SK-N-SH treated with all-trans-retinoic acid at 6 μM for 48 hours (cell line): ENCODE results near the gene NADSYN1.
"Not testable (repeated sequence)": the region's sequence is repeated elsewhere in the genome, so short reads cannot be mapped to it uniquely, and the experiment has no call there.

ENCODE experiments used
- ARNTL ChIP-seq: fragments of 450-650 bp; formaldehyde crosslinking; IDR thresholded peaks from 2 replicates; pipeline ENCODE4 v1.5.0; 2020; ENCODE audit warnings: low read depth, mild to moderate bottlenecking, moderate library complexity, borderline replicate concordance
- CREB5 ChIP-seq: fragments of 250-450 bp; sonication (Bioruptor Pico); IDR thresholded peaks from 2 replicates; pipeline ENCODE4 v1.5.1; 2020; ENCODE audit warnings: low read depth, mild to moderate bottlenecking, moderate library complexity
- ISL1 ChIP-seq: fragments of 250-450 bp; sonication (Bioruptor Pico); IDR thresholded peaks from 2 replicates; pipeline ENCODE4 v2.1.2; 2022; ENCODE audit warnings: mild to moderate bottlenecking, moderate library complexity
- PATZ1 ChIP-seq: fragments of 250-450 bp; sonication (Bioruptor Pico); IDR thresholded peaks from 2 replicates; pipeline ENCODE4 v1.8.0; 2020; ENCODE audit warnings: mild to moderate bottlenecking, moderate library complexity, borderline replicate concordance
- POU6F1 ChIP-seq: fragments of 250-450 bp; sonication (Bioruptor Pico); IDR thresholded peaks from 2 replicates; pipeline ENCODE4 v1.8.0; 2021; ENCODE audit warnings: low read depth, mild to moderate bottlenecking, moderate library complexity, borderline replicate concordance
- RARB ChIP-seq: fragments of 250-450 bp; sonication (Bioruptor Pico); IDR thresholded peaks from 2 replicates; pipeline ENCODE4 v1.8.0; 2021; ENCODE audit warnings: mild to moderate bottlenecking, moderate library complexity
- ZC3H10 ChIP-seq: fragments of 250-450 bp; sonication (Bioruptor Pico); IDR thresholded peaks from 2 replicates; pipeline ENCODE4 v1.5.1; 2021; ENCODE audit warnings: mild to moderate bottlenecking, moderate library complexity
- ZFP3 ChIP-seq: fragments of 250-450 bp; sonication (Bioruptor Pico); IDR thresholded peaks from 2 replicates; pipeline ENCODE4 v1.5.0; 2020; ENCODE audit warnings: mild to moderate bottlenecking, moderate library complexity
- ZFP30 ChIP-seq: fragments of 450-650 bp; formaldehyde crosslinking; IDR thresholded peaks from 2 replicates; pipeline ENCODE4 v1.5.0; 2022; ENCODE audit warnings: mild to moderate bottlenecking, moderate library complexity
- ZNF565 ChIP-seq: fragments of 450-650 bp; formaldehyde crosslinking; conservative IDR thresholded peaks from 2 replicates; pipeline ENCODE4 v1.5.0; 2020; ENCODE audit warnings: low read depth, mild to moderate bottlenecking, moderate library complexity
- ZNF70 ChIP-seq: fragments of 450-650 bp; formaldehyde crosslinking; IDR thresholded peaks from 2 replicates; pipeline ENCODE4 v1.5.0; 2020; ENCODE audit warnings: mild to moderate bottlenecking, moderate library complexity
- TF ChIP-seq, protein P1 (sequence below): fragments of 250-450 bp; sonication (Bioruptor Pico); IDR thresholded peaks from 2 replicates; pipeline ENCODE4 v1.5.0; 2020; ENCODE audit warnings: mild to moderate bottlenecking, moderate library complexity

- TF ChIP-seq ZNF565; ISL1 (CRISPR knock-in tag); ZNF70; RARB (CRISPR knock-in tag); ZFP3 (CRISPR knock-in tag); CREB5; ZC3H10 (CRISPR knock-in tag); POU6F1; ZFP30 (CRISPR knock-in tag); ARNTL (CRISPR knock-in tag); PATZ1: not testable (repeated sequence)
- TF ChIP-seq, protein P1, sequence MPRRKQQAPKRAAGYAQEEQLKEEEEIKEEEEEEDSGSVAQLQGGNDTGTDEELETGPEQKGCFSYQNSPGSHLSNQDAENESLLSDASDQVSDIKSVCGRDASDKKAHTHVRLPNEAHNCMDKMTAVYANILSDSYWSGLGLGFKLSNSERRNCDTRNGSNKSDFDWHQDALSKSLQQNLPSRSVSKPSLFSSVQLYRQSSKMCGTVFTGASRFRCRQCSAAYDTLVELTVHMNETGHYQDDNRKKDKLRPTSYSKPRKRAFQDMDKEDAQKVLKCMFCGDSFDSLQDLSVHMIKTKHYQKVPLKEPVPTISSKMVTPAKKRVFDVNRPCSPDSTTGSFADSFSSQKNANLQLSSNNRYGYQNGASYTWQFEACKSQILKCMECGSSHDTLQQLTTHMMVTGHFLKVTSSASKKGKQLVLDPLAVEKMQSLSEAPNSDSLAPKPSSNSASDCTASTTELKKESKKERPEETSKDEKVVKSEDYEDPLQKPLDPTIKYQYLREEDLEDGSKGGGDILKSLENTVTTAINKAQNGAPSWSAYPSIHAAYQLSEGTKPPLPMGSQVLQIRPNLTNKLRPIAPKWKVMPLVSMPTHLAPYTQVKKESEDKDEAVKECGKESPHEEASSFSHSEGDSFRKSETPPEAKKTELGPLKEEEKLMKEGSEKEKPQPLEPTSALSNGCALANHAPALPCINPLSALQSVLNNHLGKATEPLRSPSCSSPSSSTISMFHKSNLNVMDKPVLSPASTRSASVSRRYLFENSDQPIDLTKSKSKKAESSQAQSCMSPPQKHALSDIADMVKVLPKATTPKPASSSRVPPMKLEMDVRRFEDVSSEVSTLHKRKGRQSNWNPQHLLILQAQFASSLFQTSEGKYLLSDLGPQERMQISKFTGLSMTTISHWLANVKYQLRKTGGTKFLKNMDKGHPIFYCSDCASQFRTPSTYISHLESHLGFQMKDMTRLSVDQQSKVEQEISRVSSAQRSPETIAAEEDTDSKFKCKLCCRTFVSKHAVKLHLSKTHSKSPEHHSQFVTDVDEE (CRISPR knock-in tag) = not testable (repeated sequence)
Measured at GRCh38 chr11:71539971-71540370, 87.0 kb downstream of the NADSYN1 start.
